Measurements from ENCODE around the gene AATF.

The AATF gene

GRCh38 chr17:36931697-36932382 lies 16.9 kb upstream of the AATF start:
- DNase-seq, result peak; percentile 9

DNA sequence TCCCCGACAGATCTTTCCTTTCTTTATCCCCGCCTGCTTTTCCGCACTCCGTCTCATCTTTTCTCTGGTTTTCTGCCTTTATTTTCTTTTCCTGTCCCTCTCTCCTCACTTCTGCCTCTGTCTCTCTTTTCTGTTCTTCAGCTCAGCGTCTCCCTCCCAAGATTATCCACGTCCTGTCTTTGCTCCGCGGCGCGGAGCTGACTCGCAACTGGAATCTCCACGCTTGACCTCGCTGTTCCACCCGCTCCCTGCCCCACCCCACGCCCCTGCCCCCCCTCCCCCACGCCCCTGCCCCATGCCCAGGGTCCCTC lies 16.4 kb upstream of the AATF start:
- no peak for DNase-seq

GRCh38 chr17:36932694-36933511 lies 15.9 kb upstream of the AATF start:
- DNase-seq, result no peak

- DNase-seq, result no peak
Measured at GRCh38 chr17:36933512-36934143, 15.1 kb upstream of the AATF start.

DNA sequence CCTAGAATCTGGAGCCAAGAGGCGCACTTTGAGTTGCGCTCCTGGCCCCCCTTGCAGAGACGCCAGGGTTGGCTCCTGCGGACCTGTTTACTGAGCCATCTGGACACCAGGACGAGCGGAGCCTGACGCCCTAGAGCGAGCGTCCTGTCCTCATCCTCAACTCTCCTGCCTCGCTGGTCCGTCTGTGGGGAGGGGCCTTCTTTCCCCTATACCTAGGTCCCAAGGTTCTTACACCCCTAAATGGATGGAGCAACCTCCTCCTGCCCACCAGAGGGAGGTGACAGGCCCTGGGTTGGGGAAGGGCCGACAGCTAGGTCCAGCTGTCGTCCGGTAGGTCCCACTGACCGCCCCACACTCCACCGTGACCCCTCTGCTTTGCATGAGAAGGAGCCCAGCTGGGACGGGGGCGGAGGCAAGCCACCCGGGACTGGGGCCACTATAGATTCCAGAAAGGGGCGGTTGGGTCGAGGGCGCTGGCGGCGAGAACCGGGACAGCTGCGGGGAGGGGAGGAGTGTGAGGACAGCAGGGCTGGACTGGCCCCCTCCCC lies 14.5 kb upstream of the AATF start:
- DNase-seq, result no peak

GRCh38 chr17:36934692-36935630 lies 13.8 kb upstream of the AATF start:
- DNase-seq, result no peak

DNA sequence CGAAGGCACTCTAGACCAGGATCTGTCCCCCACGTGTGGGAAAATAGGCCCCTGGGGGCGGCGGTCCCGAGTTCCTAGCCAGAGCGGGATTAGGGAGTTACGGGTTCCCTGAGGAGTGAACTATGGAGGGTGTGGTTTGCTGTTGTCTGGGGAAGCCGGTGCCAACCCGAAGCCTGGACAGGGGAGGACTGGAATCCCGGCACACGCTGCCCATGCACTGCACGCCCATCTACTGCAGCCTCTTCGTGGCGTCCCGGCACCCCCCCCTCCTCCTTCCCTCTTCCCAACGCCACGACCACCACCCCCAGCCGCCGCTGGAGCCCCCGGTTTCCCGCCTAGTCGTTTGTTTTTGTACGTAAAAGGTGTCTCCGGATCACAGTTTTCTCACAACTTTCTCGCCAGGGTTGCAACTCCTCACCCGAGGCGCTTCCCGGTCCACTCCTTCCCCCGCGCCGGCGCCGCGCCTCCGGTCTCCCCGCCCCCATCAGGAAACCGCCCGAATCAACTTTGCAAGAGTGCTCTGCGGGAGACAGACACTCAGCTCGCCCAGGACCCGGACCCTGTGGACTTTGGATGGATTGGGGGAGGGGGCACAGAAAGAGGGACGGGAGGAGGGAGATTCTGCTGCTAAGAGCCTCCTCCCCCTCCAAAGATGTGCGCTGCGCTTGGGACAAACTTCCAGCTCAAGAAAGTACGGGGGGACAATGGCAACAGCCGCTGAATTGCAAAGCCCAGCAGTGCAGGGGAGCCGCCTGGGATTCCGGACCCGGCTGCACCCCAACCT lies 12.9 kb upstream of the AATF start:
- no peak for DNase-seq

- no peak for DNase-seq
Measured at GRCh38 chr17:36936455-36937000, 12.2 kb upstream of the AATF start.

GRCh38 chr17:36937001-36937958 lies 11.5 kb upstream of the AATF start, which contains the start of gene LHX1:
Gene LHX1, plus strand, starts transcription at chr17:36937475. Its CDS starts 723 bp downstream, at chr17:36938198.
- no peak for DNase-seq

DNA sequence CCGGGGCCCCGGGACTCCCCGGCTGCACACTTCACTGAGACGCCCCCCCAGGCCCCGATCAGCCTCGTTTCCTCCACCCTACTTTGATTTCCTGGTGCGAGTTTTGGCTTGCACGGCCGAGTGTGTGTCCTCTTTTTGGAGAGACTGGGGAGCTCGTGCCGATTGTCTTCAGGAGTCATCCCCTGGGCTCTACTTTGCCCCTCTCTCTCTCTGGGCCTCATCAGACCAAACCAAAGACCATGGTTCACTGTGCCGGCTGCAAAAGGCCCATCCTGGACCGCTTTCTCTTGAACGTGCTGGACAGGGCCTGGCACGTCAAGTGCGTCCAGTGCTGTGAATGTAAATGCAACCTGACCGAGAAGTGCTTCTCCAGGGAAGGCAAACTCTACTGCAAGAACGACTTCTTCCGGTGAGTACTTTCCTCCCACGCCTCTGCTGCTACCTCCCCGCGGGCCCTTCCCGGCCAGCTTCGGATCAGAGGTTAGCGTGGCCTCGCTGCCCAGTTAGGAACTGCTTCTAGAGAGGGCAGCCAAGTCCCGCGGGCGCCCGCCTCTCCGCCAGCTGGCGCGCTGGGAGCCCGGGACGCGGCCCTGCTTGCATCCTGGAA lies 10.7 kb upstream of the AATF start:
- DNase-seq, result no peak

DNA sequence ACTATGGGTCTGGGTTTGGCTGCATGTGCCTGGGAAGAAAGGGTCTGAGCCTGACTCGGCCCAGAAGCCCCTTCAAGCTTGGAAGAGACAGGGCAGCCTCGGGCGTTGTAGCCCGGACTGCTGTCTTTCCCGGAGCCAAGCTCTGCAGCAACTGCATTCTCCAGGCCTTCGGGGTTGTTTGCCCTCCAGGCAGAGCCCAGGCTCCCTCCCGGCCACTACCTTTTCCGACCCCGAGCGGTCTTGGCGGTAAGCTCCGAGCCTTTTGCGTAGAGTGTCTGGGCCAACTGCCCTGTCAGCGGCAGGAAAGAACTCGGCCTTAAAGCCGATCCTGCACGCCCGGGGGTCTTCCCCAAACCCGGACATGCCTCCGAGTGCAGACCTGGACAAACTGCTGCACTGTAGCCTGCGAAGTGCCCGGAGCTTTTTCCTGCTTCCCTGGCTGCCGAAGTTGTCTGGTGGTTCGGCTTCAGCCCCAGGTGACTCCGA lies 10.1 kb upstream of the AATF start:
- no peak for DNase-seq

GRCh38 chr17:36939052-36939801 lies 9.5 kb upstream of the AATF start:
- no peak for DNase-seq

DNA sequence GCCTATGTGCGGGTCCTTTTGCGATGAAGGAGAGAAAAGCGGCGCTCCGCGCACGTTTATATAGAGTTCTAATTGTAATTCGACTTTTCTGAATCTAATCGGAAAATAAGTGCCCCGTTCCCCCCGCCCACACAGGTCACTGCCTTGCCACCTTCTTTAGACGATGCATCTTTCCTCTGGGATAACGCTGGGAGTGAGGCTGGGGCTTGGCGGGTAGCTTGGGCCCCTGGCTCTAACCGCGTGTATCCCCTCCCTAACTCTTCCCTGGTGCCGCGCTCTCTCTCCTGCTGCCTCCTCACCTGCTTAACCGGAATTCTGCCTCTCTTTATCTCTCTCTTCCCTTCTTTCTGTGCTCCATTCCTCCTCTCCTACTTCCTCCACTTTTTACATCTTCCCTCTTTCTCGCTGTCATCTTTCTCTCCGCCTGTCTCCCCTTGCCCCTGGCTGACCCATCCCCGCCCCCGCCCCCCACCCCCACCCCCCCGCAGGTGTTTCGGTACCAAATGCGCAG lies 8.9 kb upstream of the AATF start:
- no peak for DNase-seq

- no peak for DNase-seq
Measured at GRCh38 chr17:36940313-36941264, 8.2 kb upstream of the AATF start.

DNA sequence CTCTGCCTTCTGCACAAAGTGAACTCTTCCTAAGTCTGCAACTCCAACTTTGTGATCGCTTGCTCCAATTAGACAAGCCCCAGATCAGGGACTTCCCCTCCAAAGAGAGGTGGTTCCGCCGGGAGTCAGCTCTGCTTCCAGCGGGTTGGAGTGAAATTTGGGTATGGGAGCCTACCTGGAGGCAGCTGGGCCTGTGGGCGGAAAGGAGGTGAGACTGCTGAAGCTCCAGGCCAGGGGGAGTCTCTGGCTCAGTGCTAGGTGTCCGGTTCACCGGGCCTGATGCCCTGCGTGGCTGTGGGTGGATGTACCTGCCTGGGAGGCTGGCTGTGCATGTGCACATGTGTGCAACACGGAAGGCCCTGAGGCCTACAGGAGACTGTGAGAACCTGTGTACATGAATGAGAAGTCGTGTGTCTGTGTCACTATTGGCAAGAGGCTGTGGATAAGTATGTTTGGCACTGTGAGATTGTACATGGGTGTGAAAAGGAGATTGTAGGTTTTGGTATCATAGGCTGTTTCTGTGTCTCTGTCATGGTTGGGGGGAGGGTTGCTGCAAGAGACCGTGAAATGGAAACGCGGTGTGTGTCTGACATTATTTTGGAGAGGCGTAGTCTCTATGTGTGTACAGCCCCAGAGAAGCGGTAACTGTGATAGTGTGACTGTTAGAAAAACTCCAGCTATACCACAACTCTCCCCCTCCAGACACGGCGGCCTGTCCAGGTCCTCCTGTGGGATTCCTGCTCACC lies 7.3 kb upstream of the AATF start:
- no peak for DNase-seq

GRCh38 chr17:36942019-36942599 lies 6.6 kb upstream of the AATF start:
- no peak for DNase-seq
